GM21528 (cell line): ENCODE measurements around the gene ORC4.
A peak's percentile ranks its signal among the peaks of the same experiment; 100 is the strongest.

ENCODE experiments used
- ATAC-seq: cut with Tn5 transposase; IDR thresholded peaks from one replicate; pipeline ENCODE4 v1.9.1; 2021; ENCODE audit warnings: mild to moderate bottlenecking, moderate library complexity; ENCODE audit not compliant: unreplicated experiment, low FRiP score

The ORC4 gene

GRCh38 chr2:147937744-147938349 is 82.7 kb downstream of the ORC4 start:
- ATAC-seq, result peak; percentile 74

GRCh38 chr2:147934881-147935620 is 85.5 kb downstream of the ORC4 start:
- ATAC-seq, result no peak

- ATAC-seq, result no peak
These were observed 86.6 kb downstream of the ORC4 start for GRCh38 chr2:147933931-147934330.

GRCh38 chr2:147927053-147927588 is 93.4 kb downstream of the ORC4 start:
- no peak for ATAC-seq

GRCh38 chr2:147925886-147926285 is 94.7 kb downstream of the ORC4 start:
- ATAC-seq, result no peak

GRCh38 chr2:147924647-147925046 is 95.9 kb downstream of the ORC4 start:
- no peak for ATAC-seq

GRCh38 chr2:147923846-147924245 is 96.7 kb downstream of the ORC4 start:
- no peak for ATAC-seq

GRCh38 chr2:147917161-147917560 is 103.4 kb downstream of the ORC4 start:
- no peak for ATAC-seq

- ATAC-seq, result no peak
These were observed 103.8 kb downstream of the ORC4 start for GRCh38 chr2:147916723-147917122.

- ATAC-seq, result no peak
These were observed 104.5 kb downstream of the ORC4 start for GRCh38 chr2:147916067-147916466.

GRCh38 chr2:147913701-147914480 is 106.6 kb downstream of the ORC4 start:
- ATAC-seq, result no peak

GRCh38 chr2:147910990-147911473 is 109.5 kb downstream of the ORC4 start:
- no peak for ATAC-seq

- ATAC-seq, result no peak
These were observed 111.4 kb downstream of the ORC4 start for GRCh38 chr2:147909178-147909577.

- ATAC-seq, result no peak
These were observed 116.5 kb downstream of the ORC4 start for GRCh38 chr2:147904051-147904450.

GRCh38 chr2:147888680-147889079 is 131.9 kb downstream of the ORC4 start:
- ATAC-seq, result peak; percentile 71

- no peak for ATAC-seq
These were observed 134.4 kb downstream of the ORC4 start for GRCh38 chr2:147886136-147886535.

- ATAC-seq, result no peak
These were observed 135.7 kb downstream of the ORC4 start for GRCh38 chr2:147884830-147885229.

GRCh38 chr2:147882631-147883030 is 137.9 kb downstream of the ORC4 start:
- ATAC-seq, result no peak
